GM06990 (cell line): ENCODE data around the gene CPNE1.

Experiments used
- DNase-seq: peaks from one replicate; pipeline ENCODE4 v3.0.0-alpha.2; 2011; ENCODE audit not compliant: insufficient read length; ENCODE audit errors: extremely low read depth
- H3K27me3 ChIP-seq: replicated peaks from 2 replicates; pipeline ENCODE4 v1.6.0; 2011; ENCODE audit warnings: low read length; ENCODE audit not compliant: control insufficient read depth, insufficient read depth
- H3K36me3 ChIP-seq: 2 replicates; pipeline ENCODE4 v1.5.1; 2011; ENCODE audit warnings: low read length; ENCODE audit not compliant: control insufficient read depth, insufficient read depth
- H3K4me3 ChIP-seq: replicated peaks from 2 replicates; pipeline ENCODE4 v1.5.1; 2011; ENCODE audit warnings: low read depth, mild to moderate bottlenecking, control low read depth, low read length
- CTCF ChIP-seq: IDR thresholded peaks from 2 replicates; pipeline ENCODE4 v1.5.1; 2011; ENCODE audit warnings: low read length, control low read depth, mild to moderate bottlenecking, inconsistent platforms; ENCODE audit not compliant: insufficient read depth, poor library complexity, severe bottlenecking

CPNE1 gene

GRCh38 chr20:35636095-35636494 is 28.6 kb downstream of the CPNE1 start:
- no peak for DNase-seq
- TF ChIP-seq CTCF = no peak
- Histone ChIP-seq H3K4me3 (no peak overlapping the region), H3K36me3 (peaks cover 18% of the 10 kb centered on the region), H3K27me3 (no peaks in the 10 kb centered on the region)

- DNase-seq = no peak
- peaks cover 21% of the 10 kb centered on the region for H3K36me3 ChIP-seq
- no peak overlapping the region for H3K4me3 ChIP-seq
- TF ChIP-seq CTCF = no peak
- no peaks in the 10 kb centered on the region for H3K27me3 ChIP-seq
Observed at GRCh38 chr20:35635652-35636051, 29.0 kb downstream of the CPNE1 start.

- H3K27me3 ChIP-seq = no peaks in the 10 kb centered on the region
- peaks cover 24% of the 10 kb centered on the region for H3K36me3 ChIP-seq
- no peak for DNase-seq
- no peak overlapping the region for H3K4me3 ChIP-seq
- TF ChIP-seq CTCF = no peak
Observed at GRCh38 chr20:35632539-35633115, 32.1 kb downstream of the CPNE1 start.

GRCh38 chr20:35630636-35631035 is 34.1 kb downstream of the CPNE1 start:
- H3K27me3 ChIP-seq = no peaks in the 10 kb centered on the region
- H3K4me3 ChIP-seq = no peak overlapping the region
- DNase-seq = no peak
- no peak for TF ChIP-seq CTCF
- peaks cover 33% of the 10 kb centered on the region for H3K36me3 ChIP-seq

- Histone ChIP-seq H3K36me3 (peaks cover 33% of the 10 kb centered on the region), H3K27me3 (no peaks in the 10 kb centered on the region), H3K4me3 (no peak overlapping the region)
- TF ChIP-seq CTCF = no peak
- no peak for DNase-seq
Observed at GRCh38 chr20:35629427-35630145, 35.1 kb downstream of the CPNE1 start.

GRCh38 chr20:35627121-35627520 is 37.6 kb downstream of the CPNE1 start:
- DNase-seq = no peak

More at GRCh38 chr20:35627121-35627520, 37.6 kb downstream of the CPNE1 start:
- peaks cover 24% of the 10 kb centered on the region for H3K36me3 ChIP-seq
- TF ChIP-seq CTCF = no peak
- H3K4me3 ChIP-seq = no peak overlapping the region
- no peaks in the 10 kb centered on the region for H3K27me3 ChIP-seq
